OCI-LY3 (cell line): ENCODE results near the gene BAIAP3.

Experiments used
- H2AFZ ChIP-seq: fragments of 200-600, 300-600 bp; shearing (Covaris generic); 2 replicates; pipeline ENCODE4 v1.6.0; 2014; ENCODE audit warnings: antibody characterized with exemption, low read depth, low read length
- H3K27ac ChIP-seq: fragments of 200-600, 300-600 bp; sonication (generic); 2 replicates; pipeline ENCODE4 v1.5.1; 2014; ENCODE audit warnings: mild to moderate bottlenecking, low read length, moderate library complexity, mixed read lengths
- H3K27me3 ChIP-seq: fragments of 200-600, 300-600 bp; sonication (generic); 2 replicates; pipeline ENCODE4 v1.6.1; 2014; ENCODE audit warnings: low read depth, low read length, mixed read lengths
- H3K36me3 ChIP-seq: fragments of 200-600, 300-600 bp; sonication (generic); replicated peaks from 2 replicates; pipeline ENCODE3; 2014; ENCODE audit warnings: low read depth, low read length, mixed read lengths
- H3K4me1 ChIP-seq: fragments of 300-600, 200-600 bp; sonication (generic); 2 replicates; pipeline ENCODE4 v1.6.1; 2014; ENCODE audit warnings: low read length, mixed read lengths
- H3K4me2 ChIP-seq: fragments of 200-600, 300-600 bp; sonication (generic); 2 replicates; pipeline ENCODE4 v1.6.1; 2014; ENCODE audit warnings: low read length, mixed read lengths
- H3K4me3 ChIP-seq: fragments of 300-600, 200-600 bp; sonication (generic); 2 replicates; pipeline ENCODE4 v1.5.1; 2014; ENCODE audit warnings: antibody characterized with exemption, mild to moderate bottlenecking, low read length, moderate library complexity
- H3K79me2 ChIP-seq: fragments of 300-600, 200-600 bp; shearing (Covaris generic); 2 replicates; pipeline ENCODE4 v1.6.1; 2014; ENCODE audit warnings: mild to moderate bottlenecking, low read length, mixed read lengths
- H3K9ac ChIP-seq: fragments of 300-600, 200-600 bp; shearing (Covaris generic); 2 replicates; pipeline ENCODE4 v1.6.0; 2014; ENCODE audit warnings: mild to moderate bottlenecking, low read length, moderate library complexity
- H3K9me3 ChIP-seq: fragments of 200-600, 300-600 bp; shearing (Covaris generic); 2 replicates; pipeline ENCODE4 v1.6.1; 2014; ENCODE audit warnings: low read length, mixed read lengths; ENCODE audit not compliant: insufficient read depth
- H4K20me1 ChIP-seq: fragments of 200-600, 300-600 bp; sonication (generic); 2 replicates; pipeline ENCODE4 v1.6.1; 2016; ENCODE audit warnings: low read length, mixed read lengths; ENCODE audit not compliant: insufficient read depth
- CTCF ChIP-seq: fragments of 200-600, 300-600 bp; sonication (generic); IDR thresholded peaks from 2 replicates; pipeline ENCODE4 v1.5.1; 2014; ENCODE audit warnings: antibody characterized with exemption, low read length, low read depth
- EZH2phosphoT487 ChIP-seq: fragments of 200-600 bp; shearing (Covaris generic); IDR thresholded peaks from 2 replicates; pipeline ENCODE4 v1.6.1; 2018; ENCODE audit warnings: antibody characterized with exemption, mixed run types, low read depth

Gene BAIAP3

GRCh38 chr16:1333149-1333812 lies at the start of gene BAIAP3:
Gene BAIAP3 (plus strand): TSS chr16:1333645. CDS start chr16:1338550, 4,905 bp downstream.
- H3K9me3 ChIP-seq: no peaks in the 10 kb centered on the region
- no peaks in the 10 kb centered on the region for H3K36me3 ChIP-seq
- H3K4me1 ChIP-seq: peaks cover 24% of the 10 kb centered on the region
- TF ChIP-seq CTCF (no peak), EZH2phosphoT487 (no peak)
- H3K79me2 ChIP-seq: no peaks in the 10 kb centered on the region
- H2AFZ ChIP-seq: no peak within 1 kb of the TSS
- no peaks in the 10 kb centered on the region for H4K20me1 ChIP-seq
- no peak within 1 kb of the TSS for H3K9ac ChIP-seq
- no peak within 1 kb of the TSS for H3K27ac ChIP-seq
- H3K4me3 ChIP-seq: no peak within 1 kb of the TSS
- no peak within 1 kb of the TSS for H3K4me2 ChIP-seq
- peaks cover 15% of the 10 kb centered on the region; the same call in 1 of the 2 replicates for H3K27me3 ChIP-seq

GRCh38 chr16:1283996-1284616 lies 49.3 kb upstream of the BAIAP3 start:
- Histone ChIP-seq H3K27ac (no peak overlapping the region), H2AFZ (no peak overlapping the region), H3K9me3 (no peaks in the 10 kb centered on the region), H3K36me3 (no peaks in the 10 kb centered on the region), H3K4me2 (no peak overlapping the region), H3K79me2 (no peaks in the 10 kb centered on the region), H3K4me1 (no peaks in the 10 kb centered on the region), H3K27me3 (no peaks in the 10 kb centered on the region; the same call in 1 of the 2 replicates), H4K20me1 (no peaks in the 10 kb centered on the region), H3K9ac (no peak overlapping the region), H3K4me3 (no peak overlapping the region)
- no peak for TF ChIP-seq CTCF
- TF ChIP-seq EZH2phosphoT487: no peak

GRCh38 chr16:1285669-1286512 lies 47.6 kb upstream of the BAIAP3 start:
- Histone ChIP-seq H4K20me1 (no peaks in the 10 kb centered on the region), H3K9me3 (no peaks in the 10 kb centered on the region), H3K27ac (no peak overlapping the region), H3K4me3 (no peak overlapping the region), H3K4me1 (no peaks in the 10 kb centered on the region), H2AFZ (no peak overlapping the region), H3K79me2 (no peaks in the 10 kb centered on the region), H3K27me3 (peaks cover 3% of the 10 kb centered on the region; the same call in 1 of the 2 replicates), H3K4me2 (no peak overlapping the region), H3K9ac (no peak overlapping the region), H3K36me3 (no peaks in the 10 kb centered on the region)
- TF ChIP-seq EZH2phosphoT487: no peak
- no peak for TF ChIP-seq CTCF
